Measurements from ENCODE around the gene ZNF652.

DNA sequence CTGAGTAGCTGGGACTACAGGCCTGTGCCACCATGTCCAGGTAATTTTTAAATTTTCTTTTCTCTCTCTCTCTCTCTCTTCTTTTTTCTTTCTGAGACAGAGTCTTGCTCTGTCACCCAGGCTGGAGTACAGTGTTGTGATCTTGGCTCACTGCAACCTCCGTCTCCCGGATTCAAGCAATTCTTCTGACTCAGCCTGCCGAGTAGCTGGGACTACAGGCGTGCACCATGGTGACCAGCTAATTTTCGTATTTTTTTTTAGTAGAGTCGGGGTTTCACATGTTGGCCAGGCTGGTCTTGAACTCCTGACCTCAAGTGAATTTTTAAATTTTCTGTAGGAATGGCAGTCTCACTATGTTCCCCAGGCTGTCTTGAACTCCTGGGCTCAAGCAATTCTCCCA, 11.1 kb upstream of the ZNF652 start:
- TF ChIP-seq CTCF (IDR thresholded peaks at IDR 0.05) (no peak), EP300 (IDR thresholded peaks at IDR 0.05) (no peak)
